Measurements from ENCODE around the gene PHACTR2.

DNA sequence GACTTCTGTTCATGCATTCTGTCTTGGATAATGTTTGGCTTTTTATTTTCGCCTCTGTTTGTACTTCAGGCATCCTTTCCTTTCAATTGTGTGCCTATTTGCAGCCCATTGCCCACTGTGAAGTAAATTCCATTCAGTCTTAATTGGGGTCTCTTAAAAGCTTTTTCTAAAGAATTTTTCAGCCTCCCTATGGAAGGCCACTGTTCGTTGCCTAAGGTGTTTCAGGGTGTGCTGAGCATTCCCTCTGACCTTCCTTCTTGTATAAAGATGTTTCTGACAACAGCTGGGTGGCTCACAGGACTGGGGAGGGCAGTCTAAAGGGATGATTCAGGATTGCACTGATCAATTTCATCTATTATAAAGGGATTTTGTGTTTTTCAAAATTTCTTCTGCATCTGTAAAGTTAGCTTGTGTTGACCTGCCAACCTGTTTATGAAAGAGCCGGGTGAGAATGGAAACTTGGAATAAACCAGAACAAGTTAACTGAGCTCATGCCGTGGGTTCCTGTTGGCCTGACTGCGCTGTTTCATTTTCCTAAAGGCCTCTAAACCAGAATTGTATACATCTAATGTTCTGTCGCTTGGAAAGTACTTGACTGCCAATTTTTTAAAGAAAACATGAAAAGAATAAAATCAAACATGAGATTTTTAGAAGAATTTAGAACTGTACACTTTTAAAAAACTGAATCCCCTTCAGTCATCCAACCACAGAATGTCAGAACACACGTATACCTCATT lies 14.3 kb downstream of the PHACTR2 start:
- TF ChIP-seq NFE2 (CRISPR knock-in tag; IDR thresholded peaks at IDR 0.05) (no peak), SMC3 (IDR thresholded peaks at IDR 0.05; ENCODE audit: low read length) (no peak)

Data from HepG2 (cell line).